ENCODE data around the gene CC2D1B.
"Not testable (repeated sequence)": the region's sequence is repeated elsewhere in the genome, so short reads cannot be mapped to it uniquely, and the experiment has no call there.

CC2D1B gene

GRCh38 chr1:52365746-52366516, at the start of gene CC2D1B:
TSS of gene CC2D1B (minus strand) at chr1:52366205. CDS start at chr1:52364620, 1,585 bp downstream.
- peak; percentile 99 for DNase-seq (ENCODE audit: low read depth)

GRCh38 chr1:52414942-52415341, 48.9 kb upstream of the CC2D1B start:
- DNase-seq (ENCODE audit: low read depth): no peak

GRCh38 chr1:52413410-52413989, 47.5 kb upstream of the CC2D1B start:
- DNase-seq (ENCODE audit: low read depth): no peak

- DNase-seq (ENCODE audit: low read depth): no peak
Measured at GRCh38 chr1:52404975-52405338, 39.0 kb upstream of the CC2D1B start.

- DNase-seq (ENCODE audit: low read depth): peak; percentile 98
Measured at GRCh38 chr1:52404116-52404974, 38.3 kb upstream of the CC2D1B start, which contains the start of the genes ORC1 and PRPF38A. TSS of gene ORC1 (minus strand) at chr1:52404423. CDS start at chr1:52402223, 2,200 bp downstream. TSS of gene PRPF38A (plus strand) at chr1:52404602. CDS start at chr1:52404750, 148 bp downstream.

- no peak for DNase-seq (ENCODE audit: low read depth)
Measured at GRCh38 chr1:52403566-52404115, 37.6 kb upstream of the CC2D1B start.

- no peak for DNase-seq (ENCODE audit: low read depth)
Measured at GRCh38 chr1:52402860-52403240, 36.8 kb upstream of the CC2D1B start.

GRCh38 chr1:52400131-52400530, 34.1 kb upstream of the CC2D1B start:
- no peak for DNase-seq (ENCODE audit: low read depth)

GRCh38 chr1:52399629-52400028, 33.6 kb upstream of the CC2D1B start:
- no peak for DNase-seq (ENCODE audit: low read depth)

GRCh38 chr1:52393174-52393573, 27.2 kb upstream of the CC2D1B start:
- DNase-seq (ENCODE audit: low read depth): no peak

GRCh38 chr1:52386458-52386857, 20.5 kb upstream of the CC2D1B start:
- no peak for DNase-seq (ENCODE audit: low read depth)

GRCh38 chr1:52385376-52385775, 19.4 kb upstream of the CC2D1B start:
- DNase-seq (ENCODE audit: low read depth): no peak

- not testable (repeated sequence) for DNase-seq (ENCODE audit: low read depth)
Measured at GRCh38 chr1:52369851-52370250, 3.8 kb upstream of the CC2D1B start.

- DNase-seq (ENCODE audit: low read depth): peak; percentile 43
Measured at GRCh38 chr1:52368383-52369172, 2.6 kb upstream of the CC2D1B start.

- no peak for DNase-seq (ENCODE audit: low read depth)
Measured at GRCh38 chr1:52367272-52367671, 1.3 kb upstream of the CC2D1B start.

- DNase-seq (ENCODE audit: low read depth): no peak
Measured at GRCh38 chr1:52366517-52366827, 467 bp upstream of the CC2D1B start.

GRCh38 chr1:52365071-52365745, 797 bp downstream of the CC2D1B start:
- DNase-seq (ENCODE audit: low read depth): no peak

GRCh38 chr1:52364235-52364839, 1.7 kb downstream of the CC2D1B start:
- no peak for DNase-seq (ENCODE audit: low read depth)

GRCh38 chr1:52360595-52360968, 5.4 kb downstream of the CC2D1B start:
- no peak for DNase-seq (ENCODE audit: low read depth)

- no peak for DNase-seq (ENCODE audit: low read depth)
Measured at GRCh38 chr1:52359676-52360594, 6.1 kb downstream of the CC2D1B start.
